Tibial nerve (tissue), 3 donors: ENCODE results near the gene PAK4.

Experiments used
- POLR2A ChIP-seq, 2 donors: fragments of 450-650 bp; IDR thresholded peaks; one replicate each; pipeline ENCODE4 v1.6.1; 2017; ENCODE audit warnings: antibody characterized with exemption in 2 of 2, mild to moderate bottlenecking in 2 of 2, moderate library complexity in 2 of 2
- TF ChIP-seq, protein P1 (sequence below), 5 experiments: fragments of 200-600 bp in 3 of 5; fragments of 450-650 bp in 2 of 5; sonication (generic) in 3 of 5; IDR thresholded peaks; one replicate each; pipeline ENCODE4 v1.5.1; 2016 to 2019; ENCODE audit warnings: antibody characterized with exemption in 5 of 5, mild to moderate bottlenecking in 3 of 5, moderate library complexity in 2 of 5

DNA sequence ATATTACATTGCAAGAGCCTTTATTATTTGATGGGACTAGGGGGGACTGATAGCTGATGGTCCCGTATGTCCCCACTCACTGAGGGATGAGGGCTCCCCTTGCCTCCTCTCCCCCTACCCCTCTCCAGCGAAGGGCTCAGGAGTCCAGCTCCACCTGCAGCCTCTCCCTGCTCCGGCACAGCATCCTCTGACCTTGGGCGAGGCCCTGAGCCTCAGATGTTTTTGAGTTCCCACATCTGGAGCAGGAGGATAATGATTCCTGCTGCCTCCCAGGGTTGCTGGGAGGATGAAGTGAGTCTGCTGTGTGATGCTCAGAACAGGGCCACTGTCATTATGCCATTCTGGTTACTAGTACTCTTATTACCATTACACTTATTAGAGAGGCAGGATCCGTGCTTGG lies 15.0 kb downstream of the PAK4 start:
- TF ChIP-seq, protein P1, sequence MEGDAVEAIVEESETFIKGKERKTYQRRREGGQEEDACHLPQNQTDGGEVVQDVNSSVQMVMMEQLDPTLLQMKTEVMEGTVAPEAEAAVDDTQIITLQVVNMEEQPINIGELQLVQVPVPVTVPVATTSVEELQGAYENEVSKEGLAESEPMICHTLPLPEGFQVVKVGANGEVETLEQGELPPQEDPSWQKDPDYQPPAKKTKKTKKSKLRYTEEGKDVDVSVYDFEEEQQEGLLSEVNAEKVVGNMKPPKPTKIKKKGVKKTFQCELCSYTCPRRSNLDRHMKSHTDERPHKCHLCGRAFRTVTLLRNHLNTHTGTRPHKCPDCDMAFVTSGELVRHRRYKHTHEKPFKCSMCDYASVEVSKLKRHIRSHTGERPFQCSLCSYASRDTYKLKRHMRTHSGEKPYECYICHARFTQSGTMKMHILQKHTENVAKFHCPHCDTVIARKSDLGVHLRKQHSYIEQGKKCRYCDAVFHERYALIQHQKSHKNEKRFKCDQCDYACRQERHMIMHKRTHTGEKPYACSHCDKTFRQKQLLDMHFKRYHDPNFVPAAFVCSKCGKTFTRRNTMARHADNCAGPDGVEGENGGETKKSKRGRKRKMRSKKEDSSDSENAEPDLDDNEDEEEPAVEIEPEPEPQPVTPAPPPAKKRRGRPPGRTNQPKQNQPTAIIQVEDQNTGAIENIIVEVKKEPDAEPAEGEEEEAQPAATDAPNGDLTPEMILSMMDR (IDR thresholded peaks at IDR 0.05), result no peak
- TF ChIP-seq POLR2A (IDR thresholded peaks at IDR 0.05), result no peak
